OCI-LY7 (cell line): ENCODE measurements around the gene THTPA. TPM values are rescaled to one million over a fixed set of nuclear protein-coding genes. Genes with fewer than 3 reads are reported as not detected.
A peak's percentile ranks its signal among the peaks of the same experiment; 100 is the strongest.
"Not testable (repeated sequence)": the region's sequence is repeated elsewhere in the genome, so short reads cannot be mapped to it uniquely, and the experiment has no call there.

Experiments
- BruUV-seq: library from RNA; stranded (reverse); fragments of 400-500 nt; replicated peaks from 2 replicates; lab custom pipeline; 2021; lab: Mats Ljungman, UMichigan
- CTCF ChIA-PET: fragments of 300-600 bp; sonication (Branson Sonifier 250); formaldehyde crosslinking; loops from one replicate; lab custom pipeline; 2022; ENCODE audit warnings: antibody characterized with exemption; ENCODE audit not compliant: unreplicated experiment; lab: Charles Lee
- POLR2A ChIA-PET: fragments of 300-600 bp; sonication (Branson Sonifier 250); formaldehyde crosslinking; loops from one replicate; lab custom pipeline; 2022; ENCODE audit warnings: antibody characterized with exemption; lab: Charles Lee
- DNase-seq: peaks from one replicate; pipeline ENCODE4 v3.0.0-alpha.2; 2015; ENCODE audit warnings: low spot score
- H2AFZ ChIP-seq: fragments of 200-600 bp; sonication (generic), shearing (Covaris generic); 2 replicates; pipeline ENCODE4 v1.6.1; 2014; ENCODE audit warnings: mild to moderate bottlenecking, antibody characterized with exemption, low read length, moderate library complexity
- H3K27ac ChIP-seq: fragments of 200-600 bp; sonication (generic); 2 replicates; pipeline ENCODE4 v1.5.1; 2014; ENCODE audit warnings: mixed run types, low read depth, mild to moderate bottlenecking, moderate library complexity, low read length, inconsistent platforms; ENCODE audit not compliant: poor library complexity, severe bottlenecking
- H3K36me3 ChIP-seq: fragments of 200-600 bp; sonication (generic); 2 replicates; pipeline ENCODE4 v1.6.1; 2014; ENCODE audit warnings: mild to moderate bottlenecking, antibody characterized with exemption, low read length, moderate library complexity, mixed read lengths; ENCODE audit not compliant: insufficient read depth
- H3K4me1 ChIP-seq: fragments of 200-600 bp; sonication (generic); 2 replicates; pipeline ENCODE4 v1.5.1; 2014; ENCODE audit warnings: mild to moderate bottlenecking, low read length; ENCODE audit not compliant: insufficient read depth, poor library complexity, severe bottlenecking
- H3K4me2 ChIP-seq: fragments of 200-600 bp; sonication (generic); 2 replicates; pipeline ENCODE4 v1.6.1; 2014; ENCODE audit warnings: mild to moderate bottlenecking, low read length
- H3K4me3 ChIP-seq: fragments of 200-600 bp; sonication (generic); 2 replicates; pipeline ENCODE4 v1.5.1; 2014; ENCODE audit warnings: mild to moderate bottlenecking, low read depth, low read length; ENCODE audit not compliant: poor library complexity, severe bottlenecking
- H3K79me2 ChIP-seq: fragments of 200-600 bp; sonication (generic); 2 replicates; pipeline ENCODE4 v1.6.1; 2016; ENCODE audit warnings: low read depth, mild to moderate bottlenecking, low read length, moderate library complexity, mixed read lengths; ENCODE audit not compliant: insufficient read depth
- H3K9me2 ChIP-seq: fragments of 200-600 bp; sonication (generic); 2 replicates; pipeline ENCODE4 v1.6.1; 2016; ENCODE audit warnings: mild to moderate bottlenecking, low read length, mixed read lengths; ENCODE audit not compliant: insufficient read depth
- H3K9me3 ChIP-seq: fragments of 200-600 bp; sonication (generic); 2 replicates; pipeline ENCODE4 v1.6.1; 2014; ENCODE audit warnings: mild to moderate bottlenecking, mixed run types, low read length, mixed read lengths
- H4K20me1 ChIP-seq: fragments of 200-600 bp; sonication (generic); 2 replicates; pipeline ENCODE4 v1.6.1; 2014; ENCODE audit warnings: mild to moderate bottlenecking, antibody characterized with exemption, low read length, moderate library complexity, mixed read lengths; ENCODE audit not compliant: insufficient read depth
- CTCF ChIP-seq: fragments of 200-600 bp; sonication (generic); conservative IDR thresholded peaks from 2 replicates; pipeline ENCODE4 v1.5.1; 2014; ENCODE audit warnings: mild to moderate bottlenecking, antibody characterized with exemption, low read length, moderate library complexity, mixed read lengths
- EZH2phosphoT487 ChIP-seq: fragments of 200-600 bp; sonication (generic); IDR thresholded peaks from 2 replicates; pipeline ENCODE4 v1.6.1; 2018; ENCODE audit warnings: low read depth, borderline replicate concordance, mild to moderate bottlenecking, mixed run types, antibody characterized with exemption, low read length, moderate library complexity, mixed read lengths
- intact Hi-C: fragments of 100-400 bp; cut with micrococcal nuclease; formaldehyde crosslinking; loops from one replicate; pipeline ENCODE4 v1.10.0; 2022; ENCODE audit not compliant: unreplicated experiment
- total RNA-seq, 2 experiments: library from RNA; depleted of rRNA in 1 of 2; stranded (reverse); fragments of >200 nt in 1 of 2; shearing (Covaris generic) in 1 of 2; gene quantifications; 2 replicates each; pipeline ENCODE4 v1.2.3, GENCODE V29; 2014 to 2022

Gene THTPA
- total RNA-seq, 2 experiments from 2014 or later: 15.4 to 28.6 TPM

DNA sequence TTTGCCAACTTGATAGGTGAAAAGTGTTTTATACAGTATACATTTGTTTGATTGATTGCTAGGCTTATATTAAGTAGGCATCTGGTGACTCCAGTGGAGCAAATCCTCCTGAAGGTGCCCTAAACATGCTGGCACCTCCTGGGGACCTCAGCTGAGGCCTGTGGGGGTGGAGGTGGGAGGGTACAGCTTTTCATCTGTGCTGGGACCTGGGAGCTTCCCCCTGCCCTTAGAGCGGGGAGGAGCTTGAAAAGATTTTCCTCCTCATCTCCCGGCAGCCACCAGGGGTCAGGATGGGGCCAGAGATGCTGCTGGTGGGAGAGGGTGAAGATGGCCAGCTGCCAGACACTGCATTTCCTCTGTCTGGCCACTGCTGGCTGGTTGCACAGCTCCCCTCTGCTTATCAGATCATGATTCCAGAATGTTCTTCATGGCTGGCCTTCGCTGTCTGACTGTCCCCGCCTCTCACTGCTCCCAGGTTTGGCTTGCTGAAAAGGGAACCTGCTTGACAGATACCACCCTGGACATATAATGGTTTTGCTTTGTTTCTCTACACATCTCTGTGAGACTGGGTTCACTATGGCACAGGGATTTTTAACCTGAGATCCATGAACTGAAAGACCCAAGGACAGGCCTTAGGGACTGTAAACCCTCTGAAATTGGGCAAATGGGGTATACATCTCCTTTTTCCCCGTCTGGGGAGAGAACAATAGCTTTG is 33.0 kb downstream of the THTPA start:
- Histone ChIP-seq H4K20me1 (no peaks in the 10 kb centered on the region), H3K9me3 (no peaks in the 10 kb centered on the region), H3K4me1 (no peaks in the 10 kb centered on the region), H2AFZ (no peak overlapping the region), H3K79me2 (no peaks in the 10 kb centered on the region), H3K27ac (no peak overlapping the region), H3K36me3 (no peaks in the 10 kb centered on the region), H3K9me2 (no peaks in the 10 kb centered on the region), H3K4me3 (no peak overlapping the region), H3K4me2 (no peak overlapping the region)
- no TSS peak for BruUV-seq
- intact Hi-C loops: loop anchor here (2.0 kb wide), 1 partner anchor 340 kb away; no protein-coding TSS in a partner anchor
- ChIA-PET POLR2A (no interaction called here), CTCF (interaction anchor here (1.0 kb wide), 1 partner anchor 43 kb away, joined by 4 read pairs; no protein-coding TSS in a partner anchor)
- peak; percentile 69 for DNase-seq
- TF ChIP-seq EZH2phosphoT487: no peak
- TF ChIP-seq CTCF: peak; percentile 84

- TF ChIP-seq CTCF (no peak), EZH2phosphoT487 (no peak)
- CTCF ChIA-PET: no interaction called here
- DNase-seq: no peak
- Histone ChIP-seq H3K9me2 (no peaks in the 10 kb centered on the region), H3K27ac (no peak overlapping the region), H3K79me2 (no peaks in the 10 kb centered on the region), H4K20me1 (no peaks in the 10 kb centered on the region), H3K4me1 (no peaks in the 10 kb centered on the region), H3K36me3 (no peaks in the 10 kb centered on the region), H2AFZ (no peak overlapping the region), H3K9me3 (no peaks in the 10 kb centered on the region), H3K4me2 (no peak overlapping the region), H3K4me3 (no peak overlapping the region)
- no TSS peak for BruUV-seq
- intact Hi-C loops: loop anchor here (2.0 kb wide), 1 partner anchor 339 kb away; no protein-coding TSS in a partner anchor
- POLR2A ChIA-PET: interaction anchor here (1.0 kb wide), 1 partner anchor 271 kb away, joined by 3 read pairs; no protein-coding TSS in a partner anchor
Measured at GRCh38 chr14:23589606-23590005, 33.5 kb downstream of the THTPA start.

DNA sequence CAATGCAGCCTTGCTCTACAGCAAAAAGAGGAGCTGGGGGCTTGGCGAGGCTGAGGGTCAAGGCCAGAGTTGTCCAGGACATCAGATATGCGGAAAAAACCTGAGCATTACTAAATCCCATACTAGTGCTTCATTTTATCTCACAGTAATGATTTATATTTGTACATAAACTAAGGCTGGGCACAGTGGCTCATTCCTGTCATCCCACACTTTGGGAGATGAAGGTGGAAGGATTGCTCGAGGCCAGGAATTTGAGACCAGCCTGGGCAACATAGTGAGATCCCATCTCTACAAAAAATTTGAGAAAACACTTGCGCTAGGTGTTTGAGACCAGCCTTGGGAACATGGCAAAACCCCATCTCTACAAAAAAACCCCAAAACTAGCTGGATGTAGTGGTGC is 34.1 kb downstream of the THTPA start:
- Histone ChIP-seq H3K27ac (no peak overlapping the region), H2AFZ (no peak overlapping the region), H3K36me3 (no peaks in the 10 kb centered on the region), H4K20me1 (no peaks in the 10 kb centered on the region), H3K4me2 (no peak overlapping the region), H3K79me2 (no peaks in the 10 kb centered on the region), H3K4me1 (no peaks in the 10 kb centered on the region), H3K9me2 (no peaks in the 10 kb centered on the region), H3K4me3 (no peak overlapping the region), H3K9me3 (no peaks in the 10 kb centered on the region)
- no TSS peak for BruUV-seq
- DNase-seq: no peak
- TF ChIP-seq EZH2phosphoT487: no peak
- no peak for TF ChIP-seq CTCF
- ChIA-PET POLR2A (interaction anchor here (1.0 kb wide), 1 partner anchor 271 kb away, joined by 3 read pairs; no protein-coding TSS in a partner anchor), CTCF (no interaction called here)
- intact Hi-C loops: no loop called here

- intact Hi-C loops, CTCF ChIA-PET, BruUV-seq: not testable (repeated sequence)
Measured at GRCh38 chr14:23594191-23594590, 38.1 kb downstream of the THTPA start.

More at GRCh38 chr14:23594191-23594590, 38.1 kb downstream of the THTPA start:
- H2AFZ ChIP-seq, H3K4me2 ChIP-seq, H3K4me1 ChIP-seq, DNase-seq, H3K4me3 ChIP-seq, H4K20me1 ChIP-seq, H3K9me3 ChIP-seq, H3K9me2 ChIP-seq, H3K36me3 ChIP-seq, H3K27ac ChIP-seq, H3K79me2 ChIP-seq: not testable (repeated sequence)
- POLR2A ChIA-PET: interaction anchor here (0.6 kb wide), 1 partner anchor 21 kb away, joined by 3 read pairs; no protein-coding TSS in a partner anchor
